Activated B cell treated with CpG ODN at 0.5 μM for 24 hours (primary cell): ENCODE results near the gene NCSTN. TPM values are rescaled to one million over a fixed set of nuclear protein-coding genes. Genes with fewer than 3 reads are reported as not detected.

Experiments
- ATAC-seq: fragments of 200-7000 bp; cut with Tn5 transposase; one replicate; pipeline ENCODE4 v1.10.0; 2021; ENCODE audit warnings: low read depth, mild to moderate bottlenecking, moderate library complexity
- CTCF ChIA-PET: fragments of 350-600 bp; sonication (Branson Sonifier 250); formaldehyde crosslinking; loops from one replicate; lab custom pipeline; 2021; ENCODE audit warnings: antibody characterized with exemption; lab: Charles Lee
- POLR2A ChIA-PET: fragments of 350-600 bp; sonication (Branson Sonifier 250); formaldehyde crosslinking; loops from one replicate; lab custom pipeline; 2021; ENCODE audit warnings: antibody characterized with exemption; lab: Charles Lee
- DNase-seq: peaks from one replicate; pipeline ENCODE4 v3.0.0; 2022
- H3K27ac Mint-ChIP-seq: one replicate; pipeline ENCODE4 v1.8.0; 2020; ENCODE audit warnings: mixed read lengths
- H3K27me3 Mint-ChIP-seq: one replicate; pipeline ENCODE4 v1.8.0; 2021; ENCODE audit warnings: mixed read lengths
- H3K36me3 Mint-ChIP-seq: one replicate; pipeline ENCODE4 v1.8.0; 2021; ENCODE audit warnings: low read depth, mixed read lengths
- H3K4me1 Mint-ChIP-seq: one replicate; pipeline ENCODE4 v1.8.0; 2021; ENCODE audit warnings: mixed read lengths
- H3K4me3 Mint-ChIP-seq: one replicate; pipeline ENCODE4 v1.8.0; 2020; ENCODE audit warnings: mild to moderate bottlenecking, mixed read lengths
- H3K9me3 Mint-ChIP-seq: one replicate; pipeline ENCODE4 v1.8.0; 2020; ENCODE audit warnings: mixed read lengths
- intact Hi-C: fragments of 100-400 bp; cut with micrococcal nuclease; formaldehyde crosslinking; loops from one replicate; pipeline ENCODE4 v1.15.1; 2024
- total RNA-seq: library from RNA; stranded (reverse); gene quantifications from 2 replicates; pipeline ENCODE4 v1.2.3, GENCODE V29; 2022
- TF ChIP-seq, protein P1 (sequence below): fragments of 200-600 bp; IDR thresholded peaks from one replicate; pipeline ENCODE4 v1.8.0; 2022; ENCODE audit warnings: antibody characterized with exemption, mild to moderate bottlenecking

NCSTN gene
- total RNA-seq, 1 donor from 2014 or later, result 118 TPM

DNA sequence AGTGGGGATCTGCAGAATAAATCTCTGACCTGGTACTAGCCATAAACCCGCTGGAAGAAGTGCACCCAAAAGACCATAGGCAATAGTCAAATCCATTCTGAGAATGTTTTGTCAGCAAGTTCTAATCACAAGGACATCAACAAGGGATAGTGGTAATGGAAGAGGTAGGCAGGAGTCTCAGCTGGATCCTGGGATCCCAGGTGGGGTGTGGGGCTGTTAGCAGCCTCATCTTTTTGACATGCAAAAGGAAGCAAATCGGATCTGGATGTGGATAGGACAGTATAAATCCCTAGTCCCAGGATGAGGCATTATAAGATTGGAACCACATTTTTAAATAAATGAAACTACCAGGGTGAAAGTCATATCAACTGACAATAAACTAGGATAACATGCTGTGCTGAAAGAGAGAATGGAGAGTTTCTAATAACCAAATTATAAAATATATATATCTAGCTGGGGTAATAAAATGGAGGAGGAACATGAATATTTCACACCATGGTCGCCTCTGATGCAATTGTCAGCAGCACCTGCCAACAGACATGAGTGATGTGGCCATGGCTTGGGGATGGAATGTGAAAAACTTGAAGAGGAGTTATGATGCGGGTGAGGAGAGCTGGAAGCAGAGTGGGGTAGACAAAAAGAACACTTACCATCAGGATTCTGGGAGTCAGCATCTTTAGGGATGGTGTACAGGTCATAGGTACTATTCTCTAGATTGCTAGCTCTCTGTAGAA lies 34.6 kb upstream of the NCSTN start:
- peak overlapping the region; percentile 68 for H3K27ac Mint-ChIP-seq
- H3K9me3 Mint-ChIP-seq, result no peaks in the 10 kb centered on the region
- ChIA-PET CTCF (no interaction called here), POLR2A (interaction anchor here (0.6 kb wide), 1 partner anchor 15 kb away, joined by 7 read pairs; no protein-coding TSS in a partner anchor)
- H3K36me3 Mint-ChIP-seq, result peaks cover 86% of the 10 kb centered on the region
- DNase-seq (no peak), ATAC-seq (no peak)
- intact Hi-C loops, result loop anchor here (5.0 kb wide), 2 partner anchors 34 to 69 kb away; partner anchors contain the start of genes COPA and NCSTN
- TF ChIP-seq, protein P1, sequence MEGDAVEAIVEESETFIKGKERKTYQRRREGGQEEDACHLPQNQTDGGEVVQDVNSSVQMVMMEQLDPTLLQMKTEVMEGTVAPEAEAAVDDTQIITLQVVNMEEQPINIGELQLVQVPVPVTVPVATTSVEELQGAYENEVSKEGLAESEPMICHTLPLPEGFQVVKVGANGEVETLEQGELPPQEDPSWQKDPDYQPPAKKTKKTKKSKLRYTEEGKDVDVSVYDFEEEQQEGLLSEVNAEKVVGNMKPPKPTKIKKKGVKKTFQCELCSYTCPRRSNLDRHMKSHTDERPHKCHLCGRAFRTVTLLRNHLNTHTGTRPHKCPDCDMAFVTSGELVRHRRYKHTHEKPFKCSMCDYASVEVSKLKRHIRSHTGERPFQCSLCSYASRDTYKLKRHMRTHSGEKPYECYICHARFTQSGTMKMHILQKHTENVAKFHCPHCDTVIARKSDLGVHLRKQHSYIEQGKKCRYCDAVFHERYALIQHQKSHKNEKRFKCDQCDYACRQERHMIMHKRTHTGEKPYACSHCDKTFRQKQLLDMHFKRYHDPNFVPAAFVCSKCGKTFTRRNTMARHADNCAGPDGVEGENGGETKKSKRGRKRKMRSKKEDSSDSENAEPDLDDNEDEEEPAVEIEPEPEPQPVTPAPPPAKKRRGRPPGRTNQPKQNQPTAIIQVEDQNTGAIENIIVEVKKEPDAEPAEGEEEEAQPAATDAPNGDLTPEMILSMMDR, result no peak
- no peaks in the 10 kb centered on the region for H3K27me3 Mint-ChIP-seq
- peaks cover 39% of the 10 kb centered on the region for H3K4me1 Mint-ChIP-seq
- H3K4me3 Mint-ChIP-seq, result no peak overlapping the region

DNA sequence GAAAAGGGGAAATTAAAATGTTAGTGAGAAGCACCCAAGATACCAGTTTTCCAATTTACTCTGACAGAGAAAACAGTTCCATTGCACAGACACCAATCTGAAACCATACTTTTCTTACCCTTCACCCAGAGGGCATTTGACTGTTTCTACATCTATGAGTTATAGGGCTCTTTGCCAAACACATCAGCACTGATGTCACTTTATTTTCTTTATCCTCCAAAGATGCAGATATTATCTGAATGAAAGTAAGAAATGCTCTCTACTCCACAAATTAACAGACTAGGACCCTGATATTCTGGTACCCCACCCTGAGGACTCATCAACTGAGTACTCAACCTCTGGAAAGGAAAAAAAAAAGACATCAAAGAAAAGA lies 34.0 kb upstream of the NCSTN start:
- ChIA-PET POLR2A (no interaction called here), CTCF (interaction anchor here (1.0 kb wide), 1 partner anchor 18 kb away, joined by 3 read pairs; no protein-coding TSS in a partner anchor)
- H3K4me1 Mint-ChIP-seq, result peaks cover 39% of the 10 kb centered on the region
- ATAC-seq, result no peak
- DNase-seq, result no peak
- intact Hi-C loops, result loop anchor here (5.0 kb wide), 2 partner anchors 33 to 68 kb away; partner anchors contain the start of genes COPA and NCSTN
- no peaks in the 10 kb centered on the region for H3K9me3 Mint-ChIP-seq
- peak overlapping the region; percentile 68 for H3K27ac Mint-ChIP-seq
- peaks cover 88% of the 10 kb centered on the region for H3K36me3 Mint-ChIP-seq
- no peak overlapping the region for H3K4me3 Mint-ChIP-seq
- TF ChIP-seq, protein P1, result no peak
- no peaks in the 10 kb centered on the region for H3K27me3 Mint-ChIP-seq

DNA sequence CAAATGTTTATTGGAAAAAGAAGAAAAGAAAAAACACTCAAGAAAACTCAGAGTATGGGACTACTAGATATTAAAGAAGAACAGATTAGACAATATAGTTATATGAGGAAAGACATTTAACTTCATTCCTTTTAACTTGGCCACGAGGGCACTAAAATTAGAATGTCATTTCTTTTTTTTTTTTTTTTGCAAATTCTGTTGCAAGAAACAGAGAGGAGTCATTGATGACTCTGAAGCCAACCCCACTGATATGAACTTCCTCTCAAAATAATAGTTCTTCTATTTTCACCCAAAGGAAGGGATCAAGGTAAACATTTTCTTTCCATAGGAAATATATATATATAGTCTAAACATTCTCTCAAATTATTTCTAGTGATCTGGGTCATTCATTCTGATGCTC lies 33.6 kb upstream of the NCSTN start:
- no peak for ATAC-seq
- Mint-ChIP-seq H3K4me3 (no peak overlapping the region), H3K27ac (no peak overlapping the region), H3K9me3 (no peaks in the 10 kb centered on the region), H3K36me3 (peaks cover 90% of the 10 kb centered on the region), H3K27me3 (no peaks in the 10 kb centered on the region), H3K4me1 (peaks cover 39% of the 10 kb centered on the region)
- TF ChIP-seq, protein P1, result no peak
- intact Hi-C loops, result loop anchor here (5.0 kb wide), 2 partner anchors 33 to 68 kb away; partner anchors contain the start of genes COPA and NCSTN
- no peak for DNase-seq
- ChIA-PET CTCF (interaction anchor here (1.0 kb wide), 1 partner anchor 19 kb away, joined by 3 read pairs; no protein-coding TSS in a partner anchor), POLR2A (no interaction called here)

DNA sequence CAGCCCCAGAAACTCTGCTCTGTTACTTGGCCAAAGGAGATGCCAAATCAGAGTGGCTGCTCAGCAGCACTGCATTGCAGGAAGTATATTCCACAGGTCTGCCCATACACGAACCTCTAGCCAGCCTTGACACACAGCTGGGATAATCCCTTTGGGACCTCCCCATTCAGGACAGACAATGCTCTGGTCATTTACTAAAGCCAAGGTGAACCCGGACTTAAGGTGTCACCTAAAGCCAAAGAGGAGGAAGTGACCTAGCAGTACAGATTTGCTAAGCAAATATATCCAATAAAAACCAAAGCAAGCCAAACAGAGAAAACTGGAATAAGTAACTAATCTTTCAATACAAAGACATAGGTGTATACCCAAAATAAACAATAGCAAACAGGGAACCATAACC lies 27.8 kb upstream of the NCSTN start:
- ATAC-seq (no peak), DNase-seq (no peak)
- Mint-ChIP-seq H3K27me3 (no peaks in the 10 kb centered on the region), H3K9me3 (peaks cover 8% of the 10 kb centered on the region), H3K36me3 (peaks cover 90% of the 10 kb centered on the region), H3K4me1 (peaks cover 2% of the 10 kb centered on the region), H3K4me3 (no peak overlapping the region), H3K27ac (no peak overlapping the region)
- ChIA-PET POLR2A (no interaction called here), CTCF (no interaction called here)
- TF ChIP-seq, protein P1, result no peak
- intact Hi-C loops, result no loop called here

DNA sequence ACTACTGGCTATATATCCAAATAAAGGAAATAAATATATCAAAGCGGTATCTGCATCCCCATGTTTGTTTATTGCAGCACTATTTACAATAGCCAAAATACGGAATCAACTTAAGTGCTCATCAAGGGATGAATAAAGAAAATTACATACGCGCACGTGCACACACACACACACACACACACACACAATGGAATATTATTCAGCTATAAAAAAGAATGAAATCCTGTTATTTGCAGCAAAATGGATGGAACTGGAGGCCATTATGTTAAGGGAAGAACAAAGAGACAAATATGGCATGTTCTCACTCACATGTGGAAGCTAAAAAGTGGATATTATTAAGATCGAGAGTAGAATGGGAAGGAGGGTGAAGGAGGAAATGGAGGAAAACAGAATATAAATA lies 20.4 kb upstream of the NCSTN start:
- peaks cover 5% of the 10 kb centered on the region for H3K4me1 Mint-ChIP-seq
- ATAC-seq (no peak), DNase-seq (no peak)
- peaks cover 86% of the 10 kb centered on the region for H3K36me3 Mint-ChIP-seq
- no peaks in the 10 kb centered on the region for H3K27me3 Mint-ChIP-seq
- intact Hi-C loops, result no loop called here
- TF ChIP-seq, protein P1, result no peak
- H3K9me3 Mint-ChIP-seq, result no peaks in the 10 kb centered on the region
- no peak overlapping the region for H3K4me3 Mint-ChIP-seq
- ChIA-PET POLR2A (no interaction called here), CTCF (no interaction called here)
- no peak overlapping the region for H3K27ac Mint-ChIP-seq
